Limb (tissue), 2 donors: ENCODE data around the gene SULT2B1.

Experiments used
- DNase-seq, 2 donors: peaks; one replicate each; pipeline ENCODE4 v3.0.0-alpha.2; 2016; ENCODE audit errors: extremely low spot score in 2 of 2

The SULT2B1 gene

DNA sequence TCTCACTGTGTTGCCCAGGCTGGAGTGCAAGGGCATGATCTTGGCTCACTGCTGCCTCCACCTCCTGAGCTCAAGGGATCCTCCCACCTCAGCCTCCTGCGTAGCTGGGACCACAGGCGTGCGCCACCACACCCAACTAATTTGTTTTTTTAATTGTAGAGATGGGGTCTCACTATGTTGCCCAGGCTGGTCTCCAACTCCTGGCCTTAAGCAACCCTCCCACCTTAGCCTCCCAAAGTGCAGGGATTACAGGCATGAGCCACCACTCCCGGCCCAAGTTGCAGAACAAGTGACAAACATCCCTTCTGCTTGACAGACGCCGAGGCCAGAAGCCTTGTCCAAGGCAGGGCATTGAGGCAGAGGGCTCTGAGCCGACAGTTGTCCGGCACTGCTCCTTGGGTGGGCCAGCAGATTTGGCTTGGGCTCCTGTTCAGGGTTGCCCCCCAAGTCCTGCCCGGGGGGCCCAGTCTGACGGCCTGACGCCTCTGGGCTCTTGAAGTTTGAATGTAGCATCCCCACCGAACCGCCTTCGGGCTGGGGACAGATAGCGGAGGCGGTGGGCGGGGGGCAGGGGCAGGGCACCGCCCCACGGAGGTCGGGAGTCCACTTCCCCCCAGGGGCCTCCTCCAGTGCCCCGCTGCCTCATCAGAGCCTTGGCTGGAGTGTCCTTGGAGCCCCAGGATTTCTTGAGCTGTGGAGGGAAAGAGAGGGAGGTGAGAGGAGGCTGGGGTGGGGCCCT lies 48.9 kb downstream of the SULT2B1 start:
- no peak for DNase-seq

- DNase-seq = no peak
Observed at GRCh38 chr19:48603001-48603400, 51.0 kb downstream of the SULT2B1 start.

GRCh38 chr19:48603449-48603848 lies 51.5 kb downstream of the SULT2B1 start:
- DNase-seq = no peak

DNA sequence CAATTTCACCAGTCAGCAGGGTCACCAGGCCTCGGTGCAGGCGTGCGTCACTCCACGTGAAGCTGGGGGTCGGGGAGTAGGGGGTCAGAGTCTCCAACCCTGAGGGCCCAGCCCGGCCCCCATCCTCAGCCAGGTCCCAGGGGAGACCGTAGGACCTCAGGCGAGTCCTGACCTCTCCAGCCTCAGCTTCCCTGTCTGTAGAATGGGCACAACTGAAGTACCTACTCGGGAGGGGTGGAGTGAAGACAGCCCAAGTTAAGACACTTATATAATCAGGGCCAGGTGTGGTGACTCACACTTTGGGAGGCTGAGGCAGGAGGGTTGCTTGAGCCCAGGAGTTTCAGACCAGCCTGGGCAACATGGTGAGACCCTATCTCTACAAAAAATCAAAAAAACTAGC lies 51.9 kb downstream of the SULT2B1 start:
- DNase-seq = no peak

DNA sequence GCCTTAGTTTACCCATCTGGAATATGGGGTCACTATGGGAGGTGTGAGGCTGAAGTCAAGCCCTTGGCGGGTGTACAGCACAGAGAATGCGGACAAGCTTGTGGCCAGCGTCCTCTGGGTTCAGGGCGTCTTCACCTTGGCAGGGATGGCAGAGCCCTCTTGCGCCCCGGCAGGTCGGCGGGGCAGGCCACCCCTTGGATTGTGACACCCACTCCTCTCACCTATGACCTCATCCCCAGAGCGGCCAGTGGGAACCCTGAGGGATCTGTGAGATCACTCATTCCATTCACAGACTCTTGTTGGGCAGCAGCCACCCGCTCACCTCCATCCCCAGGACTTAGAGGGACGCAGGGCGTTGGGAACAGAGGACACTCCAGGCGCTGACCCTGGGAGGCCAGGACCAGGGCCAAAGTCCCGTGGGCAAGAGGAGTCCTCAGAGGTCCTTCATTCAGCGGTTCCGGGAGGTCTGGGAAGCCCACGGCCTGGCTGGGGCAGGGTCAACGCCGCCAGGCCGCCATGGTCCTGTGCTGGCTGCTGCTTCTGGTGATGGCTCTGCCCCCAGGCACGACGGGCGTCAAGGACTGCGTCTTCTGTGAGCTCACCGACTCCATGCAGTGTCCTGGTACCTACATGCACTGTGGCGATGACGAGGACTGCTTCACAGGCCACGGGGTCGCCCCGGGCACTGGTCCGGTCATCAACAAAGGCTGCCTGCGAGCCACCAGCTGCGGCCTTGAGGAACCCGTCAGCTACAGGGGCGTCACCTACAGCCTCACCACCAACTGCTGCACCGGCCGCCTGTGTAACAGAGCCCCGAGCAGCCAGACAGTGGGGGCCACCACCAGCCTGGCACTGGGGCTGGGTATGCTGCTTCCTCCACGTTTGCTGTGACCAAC lies 54.7 kb downstream of the SULT2B1 start, which contains the start of gene SPACA4:
Gene SPACA4, plus strand, starts transcription at position 280 of the 896 bp plus-strand sequence. Its CDS starts 237 bp downstream, at position 517.
- no peak for DNase-seq

- no peak for DNase-seq
Observed at GRCh38 chr19:48607359-48607755, 55.4 kb downstream of the SULT2B1 start.

DNA sequence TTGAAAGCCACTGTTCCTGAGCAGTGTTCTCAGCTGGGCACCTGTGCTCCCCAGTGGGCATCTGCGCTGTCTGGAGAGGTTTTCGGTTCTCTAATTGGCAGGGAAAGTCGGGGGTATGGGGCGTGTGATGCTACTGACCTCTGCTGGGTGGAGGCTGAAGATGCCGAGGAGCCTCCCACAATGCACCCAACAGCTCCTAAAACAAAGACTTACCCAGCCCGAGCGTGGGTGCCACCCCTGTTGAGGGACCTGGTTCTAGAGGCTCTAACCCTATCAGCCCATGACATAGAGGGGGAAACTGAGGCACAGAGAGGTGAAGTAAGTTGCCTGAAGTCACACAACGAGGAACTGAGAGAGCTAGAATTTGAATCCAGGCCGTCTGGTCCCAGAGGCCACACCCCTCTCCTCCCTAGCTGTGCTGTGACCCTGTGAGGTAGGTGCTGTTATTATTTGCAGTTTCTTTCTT lies 56.9 kb downstream of the SULT2B1 start:
- DNase-seq = no peak

GRCh38 chr19:48609571-48610108 lies 57.7 kb downstream of the SULT2B1 start:
- no peak for DNase-seq

GRCh38 chr19:48611872-48612271 lies 59.9 kb downstream of the SULT2B1 start:
- DNase-seq = no peak

DNA sequence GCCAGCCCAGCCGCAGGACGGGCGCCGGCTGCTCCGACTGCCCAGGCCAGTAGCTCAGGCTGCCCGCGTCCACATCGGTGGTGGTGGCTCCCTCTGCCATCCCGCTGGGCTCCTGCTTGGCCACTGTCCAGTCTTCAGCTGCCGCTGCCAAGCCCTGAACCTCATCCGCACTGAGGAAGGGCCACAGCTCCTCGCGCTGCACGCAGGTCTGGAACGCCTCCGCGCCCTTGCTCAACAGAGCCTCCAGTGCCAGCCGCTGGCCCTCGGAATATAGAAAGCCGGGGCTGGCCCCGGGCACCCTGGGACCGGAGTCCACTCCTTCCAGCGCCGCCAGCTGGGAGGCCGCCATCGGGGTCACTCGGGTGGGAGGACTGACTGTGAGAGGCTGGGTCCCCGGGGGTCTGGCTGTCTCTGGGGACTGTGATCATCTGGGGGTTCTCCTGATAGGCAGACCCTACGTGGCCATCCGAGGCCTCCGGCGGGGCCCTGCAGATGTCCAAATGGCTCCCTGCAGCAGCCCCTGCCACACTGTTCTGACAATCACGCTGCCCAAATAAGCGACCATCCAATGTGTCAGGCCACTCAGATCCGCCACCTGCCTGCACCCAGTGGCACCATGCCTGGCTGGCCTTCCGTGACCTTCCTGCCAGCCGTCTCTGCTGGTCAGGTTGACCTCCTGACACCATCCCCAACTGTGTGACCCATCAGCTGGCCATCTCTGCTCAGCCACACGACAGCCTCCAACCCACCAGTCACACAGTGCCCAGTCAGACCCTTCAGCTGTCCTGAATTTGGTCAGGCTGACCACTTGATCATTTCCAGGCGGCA lies 61.3 kb downstream of the SULT2B1 start:
- DNase-seq = peak in 1 of 2 donors; percentile 40

DNA sequence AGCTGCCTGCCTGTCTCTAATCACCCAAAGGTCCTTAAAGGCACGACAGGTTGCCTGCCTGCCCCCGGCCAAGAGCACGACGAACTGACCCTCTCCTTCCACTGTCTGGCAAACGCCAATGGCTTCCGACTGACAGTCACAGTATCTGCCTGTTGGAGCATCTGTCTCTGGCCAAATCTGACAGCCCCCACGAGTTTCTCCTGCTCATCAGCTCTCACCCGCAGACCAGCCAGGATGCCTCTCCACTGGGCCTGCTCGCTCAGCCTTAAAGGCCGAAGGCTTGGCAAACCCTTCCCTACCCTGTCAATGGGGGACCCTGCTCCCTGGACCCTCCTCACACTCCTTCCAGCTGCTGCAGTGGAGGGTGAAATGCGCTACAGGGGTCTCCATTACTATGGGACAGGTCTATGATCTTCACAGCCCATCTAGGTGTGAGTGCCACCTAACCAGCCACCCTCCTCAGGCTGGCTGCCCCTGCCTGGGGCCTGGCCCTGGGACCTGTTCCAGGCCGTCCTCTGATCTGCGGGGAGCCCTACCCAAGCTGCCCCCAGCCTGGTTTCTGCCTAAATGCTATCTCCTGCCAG lies 62.0 kb downstream of the SULT2B1 start:
- no peak for DNase-seq

DNA sequence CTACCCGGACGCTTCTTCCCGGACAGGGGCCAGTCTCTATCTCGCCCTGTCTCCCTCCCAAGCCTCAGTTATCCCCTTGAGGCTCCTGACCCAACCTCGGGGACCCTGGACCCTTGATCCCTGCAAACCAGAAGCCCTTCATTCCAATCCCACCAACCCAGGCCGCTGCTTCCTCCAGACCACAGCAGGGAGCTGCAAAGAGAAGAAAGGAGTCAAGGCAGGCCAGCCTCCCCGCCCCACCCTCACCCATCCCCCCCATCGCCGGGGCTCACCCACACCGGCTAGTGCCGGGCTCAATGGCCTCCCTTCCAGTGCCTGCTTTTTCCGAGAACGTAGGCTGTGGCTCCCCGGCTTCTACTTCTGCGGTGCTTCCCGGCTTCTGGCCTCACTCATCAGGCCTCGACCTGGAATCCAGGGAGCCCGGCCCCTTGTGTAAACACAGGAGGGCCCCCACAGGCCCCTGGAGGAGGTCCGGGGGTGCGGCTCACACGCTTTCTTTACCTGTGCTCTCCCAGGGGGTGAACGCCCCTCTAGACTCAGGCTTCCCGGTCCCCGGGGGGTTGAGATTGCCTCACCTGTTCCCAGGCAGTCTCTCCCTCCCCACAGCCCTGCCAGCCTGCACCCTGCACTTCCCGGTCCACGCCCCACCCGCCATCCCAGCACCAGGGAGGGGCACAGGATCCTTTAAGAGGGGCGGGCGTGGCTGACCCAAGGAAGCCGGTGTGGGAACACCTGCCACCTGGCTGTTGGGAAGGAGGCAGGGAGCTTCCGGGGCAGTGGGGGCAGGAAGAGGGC lies 62.7 kb downstream of the SULT2B1 start, which contains the start of gene FAM83E:
Gene FAM83E, minus strand, starts transcription at position 641 of the 795 bp plus-strand sequence. CDS start 1,704 bp downstream, outside the sequence.
- peak in 1 of 2 donors; percentile 49 for DNase-seq

DNA sequence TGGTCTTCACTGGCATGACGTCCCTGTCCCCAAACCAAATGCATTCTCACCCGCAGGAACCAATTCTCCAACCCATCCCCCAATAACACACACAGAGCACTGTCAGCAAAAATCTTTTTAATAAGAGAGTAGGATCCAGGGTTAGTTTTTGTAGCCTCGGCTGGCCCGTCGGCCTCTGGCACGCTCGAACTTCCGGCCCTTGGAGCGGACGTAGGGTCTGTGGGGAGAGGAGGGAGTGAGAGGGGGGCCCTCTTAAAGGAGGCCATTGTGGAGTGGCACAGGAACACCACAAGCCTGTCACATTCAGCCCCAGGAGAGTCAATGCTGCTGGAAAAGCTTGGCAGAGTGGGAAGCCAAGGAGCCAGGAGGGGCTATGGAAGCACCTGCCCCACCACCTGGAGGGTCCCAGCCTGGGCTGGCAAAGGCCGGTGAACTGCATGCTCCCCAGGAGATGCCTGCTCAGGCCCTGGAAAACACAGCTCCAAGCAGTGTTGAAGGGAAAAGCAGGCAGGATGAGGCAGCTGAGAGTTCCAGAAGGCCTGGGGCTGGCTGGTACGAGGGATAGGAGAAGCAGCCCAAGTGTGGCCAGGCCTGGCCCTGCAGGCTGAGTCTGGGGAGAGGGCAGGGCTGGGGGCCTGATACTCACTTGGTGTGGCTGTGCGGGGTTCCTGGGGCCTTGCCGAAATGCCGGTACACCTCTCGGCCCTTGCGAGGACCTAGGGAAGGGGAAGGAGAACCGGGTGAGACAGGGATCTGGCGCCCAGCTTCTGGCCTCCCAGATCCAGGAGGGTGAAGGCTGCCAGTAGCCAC lies 63.5 kb downstream of the SULT2B1 start:
- DNase-seq = peak in 1 of 2 donors; percentile 34

DNA sequence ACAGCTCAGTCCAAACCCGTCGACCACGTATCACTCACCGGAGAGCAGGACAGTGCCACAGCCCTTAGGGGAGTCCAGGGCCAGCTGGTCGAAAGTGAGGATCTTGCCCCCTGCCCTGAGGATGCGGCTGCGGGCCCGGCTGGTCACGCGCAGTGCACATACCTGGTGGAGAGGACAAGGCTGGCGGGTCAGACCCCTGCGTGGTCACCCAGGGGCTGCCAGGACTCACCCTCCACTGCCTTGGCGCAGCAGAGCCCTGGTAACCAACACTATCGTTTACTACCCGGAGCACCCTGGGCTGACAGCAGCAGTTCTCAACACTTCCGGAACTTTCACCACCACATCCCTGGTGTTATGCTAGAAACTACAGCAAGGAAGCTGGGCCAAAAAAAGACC lies 64.1 kb downstream of the SULT2B1 start:
- DNase-seq = peak in 1 of 2 donors; percentile 33

DNA sequence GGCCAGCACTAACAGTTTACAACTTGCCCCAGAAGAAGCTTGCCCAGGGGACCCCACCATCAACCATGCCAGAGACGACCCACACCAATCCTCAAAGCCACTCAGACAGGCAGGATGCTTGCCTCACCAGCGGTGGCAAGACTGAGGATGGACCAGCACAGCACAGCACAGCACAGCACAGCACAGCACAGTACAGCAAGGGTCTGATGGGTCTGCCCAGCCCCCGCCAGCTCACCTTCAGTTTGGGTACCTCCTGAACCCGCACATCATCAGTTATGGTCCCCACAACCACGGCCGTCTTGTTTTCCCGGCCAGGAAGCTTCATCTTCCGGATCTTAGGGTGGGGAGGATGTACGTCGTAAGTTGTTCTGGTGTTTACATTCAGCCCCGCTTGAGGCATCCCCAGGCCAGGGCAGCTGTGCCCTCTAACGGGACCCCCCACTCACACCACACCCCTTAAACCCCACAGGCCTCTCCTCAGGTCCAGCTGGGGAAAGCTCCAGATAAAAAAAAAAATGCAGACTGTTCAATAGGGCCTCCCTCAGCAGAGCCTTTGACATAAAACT lies 64.6 kb downstream of the SULT2B1 start:
- peak in 1 of 2 donors; percentile 22 for DNase-seq

GRCh38 chr19:48617146-48617937 lies 65.4 kb downstream of the SULT2B1 start:
- DNase-seq = peak in 1 of 2 donors; percentile 33

DNA sequence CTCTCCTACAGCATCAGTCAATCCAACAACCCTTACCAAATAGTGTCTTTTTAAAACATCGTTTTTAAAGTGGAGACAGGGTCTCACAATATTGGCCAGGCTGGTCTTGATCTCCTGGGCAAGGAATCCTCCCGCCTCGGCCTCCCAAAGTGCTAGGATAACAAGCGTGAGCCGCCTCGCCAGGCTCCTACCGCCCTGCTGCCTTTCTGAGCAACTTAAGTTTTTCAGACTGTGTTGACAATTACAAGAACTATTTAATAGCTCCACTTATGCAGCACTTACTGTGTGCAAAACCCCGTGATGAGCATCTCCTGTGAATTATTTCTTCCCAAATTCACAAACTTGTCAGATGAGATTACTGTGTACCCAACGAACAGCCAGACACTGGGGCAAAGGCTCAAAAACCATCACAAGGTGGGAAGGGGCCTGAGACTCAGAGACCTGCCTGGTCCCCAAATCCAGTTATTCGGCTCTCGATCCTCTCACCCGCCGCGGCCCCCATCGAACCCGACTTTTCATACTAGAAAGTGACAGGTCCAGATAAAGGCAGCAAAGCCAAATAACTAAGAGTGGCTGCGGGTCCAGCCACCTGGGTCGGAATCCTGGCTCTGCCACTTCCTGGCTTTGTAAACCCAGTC lies 66.4 kb downstream of the SULT2B1 start:
- peak in 1 of 2 donors; percentile 34 for DNase-seq
